SH-SY5Y (cell line): ENCODE measurements around the gene ZBTB20.

Source experiments
- GATA2 ChIP-seq: IDR thresholded peaks from 2 replicates; pipeline ENCODE4 v1.6.1; 2011; ENCODE audit warnings: mild to moderate bottlenecking, low read depth, low read length
- GATA3 ChIP-seq: IDR thresholded peaks from 2 replicates; pipeline ENCODE4 v1.6.1; 2011; ENCODE audit warnings: low read depth, mild to moderate bottlenecking, low read length, moderate library complexity

- TF ChIP-seq GATA2 (no peak), GATA3 (no peak)
These were observed 706.4 kb downstream of the ZBTB20 start for GRCh38 chr3:114440700-114441099.
